ENCODE measurements around the gene MNX1.

GRCh38 chr7:157054927-157055326 is 44.5 kb upstream of the MNX1 start:
- no peak for TF ChIP-seq CTCF (conservative IDR thresholded peaks at IDR 0.05; ENCODE audit: low read length)
- no peak for TF ChIP-seq EZH2phosphoT487 (IDR thresholded peaks at IDR 0.05; ENCODE audit: borderline replicate concordance, low read depth, low read length)

Measured in OCI-LY7 (cell line).